HEK293 (cell line): ENCODE results near the gene RBFOX2.
A peak's percentile ranks its signal among the peaks of the same experiment; 100 is the strongest.

Experiments used
- CTCF ChIA-PET: fragments of 350-600 bp; formaldehyde crosslinking; extraction: SDS; loops from one replicate; lab custom pipeline; 2021; ENCODE audit warnings: antibody characterized with exemption; lab: Yijun Ruan, JAX
- POLR2A ChIA-PET: fragments of 300-600 bp; formaldehyde crosslinking; extraction: SDS; loops from one replicate; lab custom pipeline; 2020; ENCODE audit warnings: antibody characterized with exemption, inconsistent platforms; lab: Yijun Ruan, JAX
- H3K27ac ChIP-seq: fragments of 200-500 bp; sonication (Bioruptor generic); 2 replicates; pipeline ENCODE4 v1.5.1; 2014; ENCODE audit warnings: low read depth, low read length, control low read depth, inconsistent platforms; ENCODE audit errors: extremely low read depth
- H3K36me3 ChIP-seq, 2 experiments: fragments of 200-500 bp in 1 of 2; sonication (Bioruptor generic) in 1 of 2; 1 replicate in 1 of 2; 2 replicates in 1 of 2; pipeline ENCODE4 v1.5.1; 2014 to 2017; ENCODE audit warnings: inconsistent platforms in 2 of 2, low read length in 2 of 2; ENCODE audit not compliant: control insufficient read depth in 2 of 2, insufficient read depth in 1 of 2
- H3K4me1 ChIP-seq: fragments of 200-500 bp; sonication (Bioruptor generic); 2 replicates; pipeline ENCODE4 v1.5.1; 2014; ENCODE audit warnings: mild to moderate bottlenecking, low read length, inconsistent platforms; ENCODE audit not compliant: control insufficient read depth, insufficient read depth
- H3K4me3 ChIP-seq: 2 replicates; pipeline ENCODE4 v1.5.1; 2011; ENCODE audit warnings: low read depth, mild to moderate bottlenecking, control low read depth, low read length, moderate library complexity
- H3K9me3 ChIP-seq: fragments of 200-500 bp; sonication (Bioruptor generic); 2 replicates; pipeline ENCODE4 v1.5.1; 2014; ENCODE audit warnings: low read depth, low read length, inconsistent platforms; ENCODE audit not compliant: control insufficient read depth, insufficient read depth
- MEIS1 ChIP-seq: sonication (generic); formaldehyde crosslinking; IDR thresholded peaks from 2 replicates; pipeline ENCODE4 v1.8.1; 2022; ENCODE audit warnings: missing genetic modification reagents, mild to moderate bottlenecking, borderline replicate concordance
- MZF1 ChIP-seq: fragments of 450-650 bp; formaldehyde crosslinking; IDR thresholded peaks from 2 replicates; pipeline ENCODE4 v1.5.1; 2017; ENCODE audit warnings: missing biosample characterization, missing genetic modification characterization, borderline replicate concordance
- ZBTB1 ChIP-seq: fragments of 450-650 bp; formaldehyde crosslinking; IDR thresholded peaks from 2 replicates; pipeline ENCODE4 v1.5.1; 2016; ENCODE audit warnings: missing biosample characterization, missing genetic modification characterization
- ZBTB17 ChIP-seq: fragments of 450-650 bp; formaldehyde crosslinking; IDR thresholded peaks from 2 replicates; pipeline ENCODE4 v1.5.1; 2016; ENCODE audit warnings: missing biosample characterization, missing genetic modification characterization
- ZFHX2 ChIP-seq: fragments of 450-650 bp; formaldehyde crosslinking; conservative IDR thresholded peaks from 2 replicates; pipeline ENCODE4 v1.5.1; 2016; ENCODE audit warnings: missing biosample characterization, missing genetic modification characterization
- ZIC2 ChIP-seq: fragments of 450-650 bp; formaldehyde crosslinking; IDR thresholded peaks from 2 replicates; pipeline ENCODE4 v1.5.1; 2016; ENCODE audit warnings: missing biosample characterization, missing genetic modification characterization
- ZNF121 ChIP-seq: fragments of 450-650 bp; formaldehyde crosslinking; IDR thresholded peaks from 2 replicates; pipeline ENCODE4 v1.5.1; 2016; ENCODE audit warnings: missing biosample characterization, missing genetic modification characterization
- ZNF248 ChIP-seq: fragments of 450-650 bp; formaldehyde crosslinking; IDR thresholded peaks from 2 replicates; pipeline ENCODE4 v1.5.1; 2017; ENCODE audit warnings: missing biosample characterization, missing genetic modification characterization
- ZNF324 ChIP-seq: fragments of 450-650 bp; formaldehyde crosslinking; IDR thresholded peaks from 2 replicates; pipeline ENCODE4 v1.5.1; 2016; ENCODE audit warnings: missing biosample characterization, missing genetic modification characterization
- ZNF335 ChIP-seq: fragments of 450-650 bp; formaldehyde crosslinking; conservative IDR thresholded peaks from 2 replicates; pipeline ENCODE4 v1.5.1; 2016; ENCODE audit warnings: missing biosample characterization, missing genetic modification characterization
- ZNF560 ChIP-seq: fragments of 450-650 bp; formaldehyde crosslinking; IDR thresholded peaks from 2 replicates; pipeline ENCODE4 v1.5.1; 2017; ENCODE audit warnings: missing biosample characterization, missing genetic modification characterization, borderline replicate concordance
- ZNF626 ChIP-seq: fragments of 450-650 bp; sonication (Bioruptor Pico); formaldehyde crosslinking; IDR thresholded peaks from 2 replicates; pipeline ENCODE4 v1.5.1; 2018; ENCODE audit warnings: missing biosample characterization, missing genetic modification characterization, inconsistent platforms
- ZNF658 ChIP-seq: fragments of 450-650 bp; formaldehyde crosslinking; IDR thresholded peaks from 2 replicates; pipeline ENCODE4; 2016; ENCODE audit warnings: missing biosample characterization, missing genetic modification characterization
- ZNF791 ChIP-seq: fragments of 450-650 bp; formaldehyde crosslinking; IDR thresholded peaks from 2 replicates; pipeline ENCODE4 v1.5.1; 2016; ENCODE audit warnings: missing biosample characterization, missing genetic modification characterization
- ZNF837 ChIP-seq: fragments of 450-650 bp; formaldehyde crosslinking; IDR thresholded peaks from 2 replicates; pipeline ENCODE4 v1.5.1; 2016; ENCODE audit warnings: missing biosample characterization, missing genetic modification characterization
- TF ChIP-seq, protein P1 (sequence below): fragments of 450-650 bp; formaldehyde crosslinking; IDR thresholded peaks from 2 replicates; pipeline ENCODE4 v1.5.1; 2016; ENCODE audit warnings: missing biosample characterization, missing genetic modification characterization
- TF ChIP-seq, protein P2 (sequence below): fragments of 450-650 bp; formaldehyde crosslinking; optimal IDR thresholded peaks from 2 replicates; pipeline ENCODE3; 2016; ENCODE audit warnings: missing biosample characterization, mild to moderate bottlenecking, missing genetic modification characterization
- TF ChIP-seq, protein P3 (sequence below): fragments of 450-650 bp; formaldehyde crosslinking; IDR thresholded peaks from 2 replicates; pipeline ENCODE4 v1.5.1; 2016; ENCODE audit warnings: missing biosample characterization, missing genetic modification characterization
- TF ChIP-seq, protein P4 (sequence below): fragments of 450-650 bp; formaldehyde crosslinking; IDR thresholded peaks from 2 replicates; pipeline ENCODE4 v1.5.1; 2016; ENCODE audit warnings: missing biosample characterization, missing genetic modification characterization
- TF ChIP-seq, protein P5 (sequence below): fragments of 450-650 bp; formaldehyde crosslinking; IDR thresholded peaks from 2 replicates; pipeline ENCODE4 v1.5.1; 2017; ENCODE audit warnings: missing biosample characterization, missing genetic modification characterization
- TF ChIP-seq, protein P6 (sequence below): fragments of 450-650 bp; formaldehyde crosslinking; IDR thresholded peaks from 2 replicates; pipeline ENCODE4; 2016; ENCODE audit warnings: missing biosample characterization, missing genetic modification characterization

Gene RBFOX2

DNA sequence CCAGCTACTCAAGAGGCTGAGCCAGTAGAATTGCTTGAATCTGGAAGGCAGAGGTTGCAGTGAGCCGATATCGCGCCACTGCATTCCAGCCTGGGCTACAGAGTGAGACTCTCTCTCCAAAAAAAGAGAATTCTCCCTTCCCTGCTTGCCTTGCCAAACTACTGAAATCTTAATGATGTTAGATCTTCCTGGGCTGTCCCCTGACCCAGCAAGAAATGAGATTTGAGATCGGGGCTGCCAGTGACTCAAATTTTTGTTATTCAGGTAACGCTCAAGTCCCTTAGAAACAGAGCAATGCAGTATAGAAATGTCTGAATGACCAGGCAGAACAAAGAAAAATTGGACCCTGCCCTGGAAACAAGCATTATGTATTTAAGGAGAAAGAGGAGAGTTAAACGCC lies 4.0 kb upstream of the RBFOX2 start:
- TF ChIP-seq, protein P1, sequence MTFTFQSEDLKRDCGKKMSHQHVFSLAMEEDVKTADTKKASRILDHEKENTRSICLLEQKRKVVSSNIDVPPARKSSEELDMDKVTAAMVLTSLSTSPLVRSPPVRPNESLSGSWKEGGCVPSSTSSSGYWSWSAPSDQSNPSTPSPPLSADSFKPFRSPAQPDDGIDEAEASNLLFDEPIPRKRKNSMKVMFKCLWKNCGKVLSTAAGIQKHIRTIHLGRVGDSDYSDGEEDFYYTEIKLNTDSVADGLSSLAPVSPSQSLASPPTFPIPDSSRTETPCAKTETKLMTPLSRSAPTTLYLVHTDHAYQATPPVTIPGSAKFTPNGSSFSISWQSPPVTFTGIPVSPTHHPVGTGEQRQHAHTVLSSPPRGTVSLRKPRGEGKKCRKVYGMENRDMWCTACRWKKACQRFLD = no peak
- TF ChIP-seq, protein P2, sequence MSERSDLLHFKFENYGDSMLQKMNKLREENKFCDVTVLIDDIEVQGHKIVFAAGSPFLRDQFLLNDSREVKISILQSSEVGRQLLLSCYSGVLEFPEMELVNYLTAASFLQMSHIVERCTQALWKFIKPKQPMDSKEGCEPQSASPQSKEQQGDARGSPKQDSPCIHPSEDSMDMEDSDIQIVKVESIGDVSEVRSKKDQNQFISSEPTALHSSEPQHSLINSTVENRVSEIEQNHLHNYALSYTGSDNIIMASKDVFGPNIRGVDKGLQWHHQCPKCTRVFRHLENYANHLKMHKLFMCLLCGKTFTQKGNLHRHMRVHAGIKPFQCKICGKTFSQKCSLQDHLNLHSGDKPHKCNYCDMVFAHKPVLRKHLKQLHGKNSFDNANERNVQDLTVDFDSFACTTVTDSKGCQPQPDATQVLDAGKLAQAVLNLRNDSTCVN (tag by site-specific recombination) = no peak
- TF ChIP-seq ZBTB1 (tag by site-specific recombination) = no peak
- TF ChIP-seq, protein P3, sequence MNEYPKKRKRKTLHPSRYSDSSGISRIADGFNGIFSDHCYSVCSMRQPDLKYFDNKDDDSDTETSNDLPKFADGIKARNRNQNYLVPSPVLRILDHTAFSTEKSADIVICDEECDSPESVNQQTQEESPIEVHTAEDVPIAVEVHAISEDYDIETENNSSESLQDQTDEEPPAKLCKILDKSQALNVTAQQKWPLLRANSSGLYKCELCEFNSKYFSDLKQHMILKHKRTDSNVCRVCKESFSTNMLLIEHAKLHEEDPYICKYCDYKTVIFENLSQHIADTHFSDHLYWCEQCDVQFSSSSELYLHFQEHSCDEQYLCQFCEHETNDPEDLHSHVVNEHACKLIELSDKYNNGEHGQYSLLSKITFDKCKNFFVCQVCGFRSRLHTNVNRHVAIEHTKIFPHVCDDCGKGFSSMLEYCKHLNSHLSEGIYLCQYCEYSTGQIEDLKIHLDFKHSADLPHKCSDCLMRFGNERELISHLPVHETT (tag by site-specific recombination) = no peak
- no peak for TF ChIP-seq ZNF837 (tag by site-specific recombination)
- no peak for TF ChIP-seq ZFHX2 (tag by site-specific recombination)
- no peak for TF ChIP-seq ZNF658 (tag by site-specific recombination)
- no peak for TF ChIP-seq ZNF560 (tag by site-specific recombination)
- no peak for TF ChIP-seq ZNF324 (tag by site-specific recombination)
- no peak for TF ChIP-seq ZNF791 (tag by site-specific recombination)
- TF ChIP-seq, protein P4, sequence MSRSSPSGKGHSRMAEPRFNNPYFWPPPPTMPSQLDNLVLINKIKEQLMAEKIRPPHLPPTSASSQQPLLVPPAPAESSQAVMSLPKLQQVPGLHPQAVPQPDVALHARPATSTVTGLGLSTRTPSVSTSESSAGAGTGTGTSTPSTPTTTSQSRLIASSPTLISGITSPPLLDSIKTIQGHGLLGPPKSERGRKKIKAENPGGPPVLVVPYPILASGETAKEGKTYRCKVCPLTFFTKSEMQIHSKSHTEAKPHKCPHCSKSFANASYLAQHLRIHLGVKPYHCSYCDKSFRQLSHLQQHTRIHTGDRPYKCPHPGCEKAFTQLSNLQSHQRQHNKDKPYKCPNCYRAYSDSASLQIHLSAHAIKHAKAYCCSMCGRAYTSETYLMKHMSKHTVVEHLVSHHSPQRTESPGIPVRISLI = no peak
- TF ChIP-seq ZNF626 = no peak
- TF ChIP-seq ZNF121 (tag by site-specific recombination) = no peak
- TF ChIP-seq ZNF248 (tag by site-specific recombination) = no peak
- TF ChIP-seq, protein P5, sequence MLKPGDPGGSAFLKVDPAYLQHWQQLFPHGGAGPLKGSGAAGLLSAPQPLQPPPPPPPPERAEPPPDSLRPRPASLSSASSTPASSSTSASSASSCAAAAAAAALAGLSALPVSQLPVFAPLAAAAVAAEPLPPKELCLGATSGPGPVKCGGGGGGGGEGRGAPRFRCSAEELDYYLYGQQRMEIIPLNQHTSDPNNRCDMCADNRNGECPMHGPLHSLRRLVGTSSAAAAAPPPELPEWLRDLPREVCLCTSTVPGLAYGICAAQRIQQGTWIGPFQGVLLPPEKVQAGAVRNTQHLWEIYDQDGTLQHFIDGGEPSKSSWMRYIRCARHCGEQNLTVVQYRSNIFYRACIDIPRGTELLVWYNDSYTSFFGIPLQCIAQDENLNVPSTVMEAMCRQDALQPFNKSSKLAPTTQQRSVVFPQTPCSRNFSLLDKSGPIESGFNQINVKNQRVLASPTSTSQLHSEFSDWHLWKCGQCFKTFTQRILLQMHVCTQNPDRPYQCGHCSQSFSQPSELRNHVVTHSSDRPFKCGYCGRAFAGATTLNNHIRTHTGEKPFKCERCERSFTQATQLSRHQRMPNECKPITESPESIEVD (tag by site-specific recombination) = no peak
- TF ChIP-seq, protein P6, sequence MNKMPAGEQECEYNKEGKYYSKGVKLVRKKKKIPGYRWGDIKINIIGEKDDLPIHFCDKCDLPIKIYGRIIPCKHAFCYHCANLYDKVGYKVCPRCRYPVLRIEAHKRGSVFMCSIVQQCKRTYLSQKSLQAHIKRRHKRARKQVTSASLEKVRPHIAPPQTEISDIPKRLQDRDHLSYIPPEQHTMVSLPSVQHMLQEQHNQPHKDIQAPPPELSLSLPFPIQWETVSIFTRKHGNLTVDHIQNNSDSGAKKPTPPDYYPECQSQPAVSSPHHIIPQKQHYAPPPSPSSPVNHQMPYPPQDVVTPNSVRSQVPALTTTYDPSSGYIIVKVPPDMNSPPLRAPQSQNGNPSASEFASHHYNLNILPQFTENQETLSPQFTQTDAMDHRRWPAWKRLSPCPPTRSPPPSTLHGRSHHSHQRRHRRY (tag by site-specific recombination) = no peak
- no peak for TF ChIP-seq MEIS1
- TF ChIP-seq MZF1 (tag by site-specific recombination) = no peak
- ChIA-PET CTCF (interaction anchor here (1.2 kb wide), 1 partner anchor 33 kb away, joined by 9 read pairs; no protein-coding TSS in a partner anchor), POLR2A (no interaction called here)
- Histone ChIP-seq H3K4me3 (no peak overlapping the region), H3K27ac (no peak overlapping the region), H3K36me3 (no peaks in the 10 kb centered on the region), H3K4me1 (peaks cover 24% of the 10 kb centered on the region), H3K9me3 (no peaks in the 10 kb centered on the region)

DNA sequence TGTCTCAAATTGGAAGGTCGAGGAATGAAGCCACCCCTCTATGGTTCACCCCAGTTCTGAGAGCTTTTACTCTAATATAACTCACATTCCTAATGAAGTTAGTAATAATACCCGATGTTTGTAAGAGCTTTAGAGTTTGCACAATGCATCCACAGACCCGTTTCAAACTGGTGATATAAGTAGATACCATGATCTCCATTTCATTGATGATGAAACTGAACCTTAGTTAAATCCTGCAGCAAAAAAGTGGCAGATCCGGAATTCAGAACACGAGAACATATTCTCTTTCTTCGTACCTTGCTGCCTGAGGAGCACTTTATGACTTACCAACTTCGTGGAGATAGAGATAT lies 757 bp upstream of the RBFOX2 start:
- peaks cover 0 to 7% of the 10 kb centered on the region in 2 experiments; a peak in 2 of 3 replicates for H3K36me3 ChIP-seq
- H3K4me1 ChIP-seq = peaks cover 9% of the 10 kb centered on the region
- no peak for TF ChIP-seq ZIC2 (tag by site-specific recombination)
- 0 out of 2 replicates have a peak, but pooled peaks have one; percentile 22 for TF ChIP-seq ZBTB17
- peak; percentile 74 for TF ChIP-seq ZNF335 (tag by site-specific recombination)
- no peaks in the 10 kb centered on the region for H3K9me3 ChIP-seq
- peak overlapping the region; percentile 43 for H3K4me3 ChIP-seq
- CTCF ChIA-PET = interaction anchor here (0.7 to 2.9 kb wide), 5 partner anchors 10 to 95 kb away, joined by 4 to 44 read pairs (median 5); no protein-coding TSS in a partner anchor
- POLR2A ChIA-PET = interaction anchor here (0.7 to 3.1 kb wide), 15 partner anchors 11 to 189 kb away, joined by 3 to 27 read pairs (median 5); no protein-coding TSS in a partner anchor
- peak overlapping the region; percentile 32; the same call in 1 of the 2 replicates for H3K27ac ChIP-seq
